ENCODE results near the gene SCN7A. TPM values are rescaled to one million over a fixed set of nuclear protein-coding genes. Genes with fewer than 3 reads are reported as not detected.

Gene SCN7A
- total RNA-seq, 1 donor from 2014 or later = 3.3 TPM

GRCh38 chr2:166454006-166454595, 39.9 kb downstream of the SCN7A start:
- Mint-ChIP-seq H3K4me1 (ENCODE audit: low read depth) (no peaks in the 10 kb centered on the region), H3K27ac (no peak overlapping the region), H3K4me3 (ENCODE audit: low read depth) (no peak overlapping the region), H3K36me3 (ENCODE audit: insufficient read depth) (no peaks in the 10 kb centered on the region), H3K9me3 (ENCODE audit: low read depth) (no peaks in the 10 kb centered on the region), H3K27me3 (no peaks in the 10 kb centered on the region)
- no peak for TF ChIP-seq CTCF (IDR thresholded peaks at IDR 0.05; ENCODE audit: unreplicated experiment)
- no peak for DNase-seq (ENCODE audit: low spot score, unreplicated experiment)

GRCh38 chr2:166451468-166451867, 42.6 kb downstream of the SCN7A start:
- DNase-seq (ENCODE audit: low spot score, unreplicated experiment) = no peak
- Mint-ChIP-seq H3K4me1 (ENCODE audit: low read depth) (no peaks in the 10 kb centered on the region), H3K27me3 (no peaks in the 10 kb centered on the region), H3K4me3 (ENCODE audit: low read depth) (no peak overlapping the region), H3K27ac (no peak overlapping the region), H3K9me3 (ENCODE audit: low read depth) (no peaks in the 10 kb centered on the region), H3K36me3 (ENCODE audit: insufficient read depth) (no peaks in the 10 kb centered on the region)
- TF ChIP-seq CTCF (IDR thresholded peaks at IDR 0.05; ENCODE audit: unreplicated experiment) = no peak

GRCh38 chr2:166449439-166449838, 44.6 kb downstream of the SCN7A start:
- H3K4me3 Mint-ChIP-seq (ENCODE audit: low read depth) = no peak overlapping the region
- TF ChIP-seq CTCF (IDR thresholded peaks at IDR 0.05; ENCODE audit: unreplicated experiment) = no peak
- no peaks in the 10 kb centered on the region for H3K36me3 Mint-ChIP-seq (ENCODE audit: insufficient read depth)
- H3K4me1 Mint-ChIP-seq (ENCODE audit: low read depth) = no peaks in the 10 kb centered on the region
- no peak for DNase-seq (ENCODE audit: low spot score, unreplicated experiment)
- no peak overlapping the region for H3K27ac Mint-ChIP-seq
- no peaks in the 10 kb centered on the region for H3K9me3 Mint-ChIP-seq (ENCODE audit: low read depth)
- no peaks in the 10 kb centered on the region for H3K27me3 Mint-ChIP-seq

- Mint-ChIP-seq H3K27ac (no peak overlapping the region), H3K4me3 (ENCODE audit: low read depth) (no peak overlapping the region), H3K27me3 (no peaks in the 10 kb centered on the region), H3K9me3 (ENCODE audit: low read depth) (no peaks in the 10 kb centered on the region), H3K4me1 (ENCODE audit: low read depth) (no peaks in the 10 kb centered on the region), H3K36me3 (ENCODE audit: insufficient read depth) (no peaks in the 10 kb centered on the region)
- no peak for TF ChIP-seq CTCF (IDR thresholded peaks at IDR 0.05; ENCODE audit: unreplicated experiment)
- no peak for DNase-seq (ENCODE audit: low spot score, unreplicated experiment)
Observed at GRCh38 chr2:166448106-166448505, 45.9 kb downstream of the SCN7A start.

- Mint-ChIP-seq H3K4me3 (ENCODE audit: low read depth) (no peak overlapping the region), H3K36me3 (ENCODE audit: insufficient read depth) (no peaks in the 10 kb centered on the region), H3K27me3 (no peaks in the 10 kb centered on the region), H3K27ac (no peak overlapping the region), H3K9me3 (ENCODE audit: low read depth) (no peaks in the 10 kb centered on the region), H3K4me1 (ENCODE audit: low read depth) (no peaks in the 10 kb centered on the region)
- no peak for DNase-seq (ENCODE audit: low spot score, unreplicated experiment)
- TF ChIP-seq CTCF (IDR thresholded peaks at IDR 0.05; ENCODE audit: unreplicated experiment) = no peak
Observed at GRCh38 chr2:166444306-166444705, 49.7 kb downstream of the SCN7A start.
